Posterior cingulate gyrus (tissue), 11 donors: ENCODE measurements around the gene FAAH2.
"Not testable (repeated sequence)": the region's sequence is repeated elsewhere in the genome, so short reads cannot be mapped to it uniquely, and the experiment has no call there.

Experiments
- DNase-seq, 10 donors: peaks; one replicate each; pipeline versions ENCODE4 v3.0.0 to v3.0.0-alpha.2; 2020 to 2021; ENCODE audit warnings: mixed read lengths in 3 of 10
- intact Hi-C: fragments of 100-400 bp; cut with DNase I; formaldehyde crosslinking; loops from one replicate; pipeline ENCODE4 v1.15.1; 2023

Gene FAAH2

DNA sequence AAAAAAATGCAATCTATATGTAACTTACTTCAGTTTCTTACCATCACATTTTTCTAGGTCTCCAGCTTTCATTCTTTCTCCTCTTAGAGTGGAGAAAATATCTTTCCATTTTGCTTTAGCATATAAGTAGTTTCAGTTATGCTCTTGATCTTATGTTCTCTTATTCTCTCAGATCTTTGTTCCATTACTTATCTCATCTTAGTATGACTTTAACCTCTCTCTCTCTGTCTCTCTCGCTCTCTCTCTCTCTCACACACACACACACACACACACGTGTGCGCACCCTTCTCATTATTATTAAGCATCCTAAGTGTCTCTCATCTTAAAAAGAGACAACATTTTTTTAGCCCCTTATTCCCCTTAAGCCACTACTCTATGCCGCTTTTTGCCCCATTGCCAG, 92.8 kb downstream of the FAAH2 start:
- no peak for DNase-seq
- intact Hi-C loops: no loop called here

DNA sequence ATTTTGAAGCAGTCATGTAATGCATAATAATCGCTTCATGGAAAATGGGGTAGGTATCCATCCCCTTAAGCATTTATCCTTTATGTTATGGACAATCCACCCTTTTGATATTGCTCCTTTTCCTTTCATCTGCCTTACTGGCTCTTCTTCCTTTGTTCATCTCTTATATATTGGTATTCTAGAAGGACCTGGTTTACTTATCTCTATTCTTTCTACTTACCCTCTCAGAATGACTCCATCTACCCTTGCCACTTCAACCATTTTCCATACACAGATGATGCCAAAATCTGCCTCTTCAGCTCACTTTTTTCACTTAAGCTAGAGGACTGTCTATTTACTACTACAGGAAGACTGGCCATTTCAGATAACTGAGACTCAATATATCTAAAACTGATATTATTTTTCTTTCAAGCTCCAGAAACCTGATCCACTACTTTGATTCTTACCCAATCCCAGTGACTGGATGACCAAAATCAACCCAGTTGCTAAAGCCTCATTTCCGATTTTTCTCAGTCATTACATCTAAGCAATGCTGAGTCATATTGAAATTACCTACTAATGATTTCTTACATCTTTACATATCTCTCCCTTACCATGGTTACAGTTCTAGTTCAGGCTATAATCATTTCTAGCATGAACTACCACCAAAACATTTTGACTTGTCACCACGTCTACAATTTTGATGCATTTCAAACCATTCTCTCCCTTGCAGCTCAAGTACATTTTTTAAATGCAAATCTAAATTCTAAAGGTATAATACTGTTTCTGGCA, 93.7 kb downstream of the FAAH2 start:
- DNase-seq: no peak
- intact Hi-C loops: no loop called here

DNA sequence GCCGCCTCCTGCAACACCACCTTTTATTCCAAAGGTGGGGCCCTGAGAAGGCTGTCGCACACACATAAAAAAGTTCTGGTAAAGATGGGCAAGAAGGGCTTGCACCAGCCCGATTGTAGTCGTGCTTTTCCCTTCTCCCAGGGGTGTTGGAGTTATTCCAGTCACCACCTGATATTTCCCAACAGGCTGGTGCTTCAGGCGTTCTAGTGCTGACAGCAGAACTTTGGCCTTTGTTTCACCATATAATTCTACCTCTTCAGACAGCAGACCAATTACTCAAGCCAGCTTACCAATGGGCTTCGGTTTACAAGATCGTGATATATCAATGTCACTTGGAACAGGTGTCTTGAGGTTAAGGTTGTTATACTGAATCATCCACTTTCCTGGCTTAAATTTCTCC, 107.7 kb downstream of the FAAH2 start:
- DNase-seq, intact Hi-C loops: not testable (repeated sequence)

DNA sequence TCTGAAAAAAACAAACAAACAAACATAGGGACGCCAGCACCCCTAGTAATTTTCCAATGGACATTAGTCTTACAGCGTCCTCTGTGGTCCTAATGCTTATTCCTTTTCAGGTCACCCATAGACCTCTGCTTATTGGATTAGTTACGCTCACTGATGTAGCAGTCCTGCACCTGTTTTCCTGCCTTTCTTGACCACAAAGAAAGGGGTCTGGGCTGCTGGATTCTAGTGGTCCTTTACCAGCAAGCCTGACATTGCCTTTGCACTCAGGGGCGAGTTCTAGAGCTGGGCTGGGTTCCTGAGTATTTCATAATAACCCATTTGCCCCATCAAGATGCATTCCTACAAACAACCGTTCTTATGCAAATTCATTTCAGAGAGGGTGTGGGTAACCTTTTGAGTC, 116.7 kb downstream of the FAAH2 start:
- intact Hi-C loops, DNase-seq: not testable (repeated sequence)

DNA sequence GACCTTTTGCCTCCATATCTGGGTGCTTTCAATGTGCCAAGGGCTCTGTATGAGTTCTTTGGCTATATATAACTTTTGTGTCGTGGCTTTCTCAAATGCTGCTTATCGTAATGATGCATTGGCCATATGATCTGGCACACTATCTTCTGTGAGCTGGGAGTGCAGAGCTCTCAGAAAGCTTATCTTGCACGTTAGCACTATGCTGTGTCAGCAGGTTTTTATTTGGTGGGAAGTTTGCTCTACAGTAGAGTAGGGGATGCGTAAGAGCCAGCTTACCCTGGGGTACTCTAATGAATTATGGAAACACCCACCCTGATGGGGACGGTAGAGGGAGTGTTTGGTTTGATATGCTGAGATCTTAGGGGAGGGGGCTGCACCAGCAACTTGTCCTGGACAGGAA, 119.6 kb downstream of the FAAH2 start:
- intact Hi-C loops: no loop called here
- DNase-seq: no peak

DNA sequence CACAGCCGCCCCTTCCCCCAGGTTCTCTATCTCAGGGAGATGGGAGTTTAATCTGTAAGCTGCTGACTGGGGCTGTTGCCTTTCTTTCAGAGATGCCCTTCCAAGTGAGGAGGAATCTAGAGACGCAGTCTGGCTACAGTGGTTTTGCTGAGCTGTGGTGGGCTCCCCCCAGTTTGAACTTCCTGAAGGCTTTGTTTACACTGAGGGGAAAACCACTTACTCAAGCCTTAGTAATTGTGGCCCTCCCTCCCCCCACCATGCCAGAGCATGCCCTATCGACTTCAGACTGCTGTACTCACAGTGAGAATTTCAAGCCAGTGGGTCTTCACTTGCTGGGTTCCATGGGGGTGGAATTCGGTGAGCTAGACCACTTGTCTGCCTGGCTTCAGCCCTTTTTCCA, 131.3 kb downstream of the FAAH2 start:
- intact Hi-C loops: no loop called here
- peak in 1 of 10 donors; percentile 42 for DNase-seq

DNA sequence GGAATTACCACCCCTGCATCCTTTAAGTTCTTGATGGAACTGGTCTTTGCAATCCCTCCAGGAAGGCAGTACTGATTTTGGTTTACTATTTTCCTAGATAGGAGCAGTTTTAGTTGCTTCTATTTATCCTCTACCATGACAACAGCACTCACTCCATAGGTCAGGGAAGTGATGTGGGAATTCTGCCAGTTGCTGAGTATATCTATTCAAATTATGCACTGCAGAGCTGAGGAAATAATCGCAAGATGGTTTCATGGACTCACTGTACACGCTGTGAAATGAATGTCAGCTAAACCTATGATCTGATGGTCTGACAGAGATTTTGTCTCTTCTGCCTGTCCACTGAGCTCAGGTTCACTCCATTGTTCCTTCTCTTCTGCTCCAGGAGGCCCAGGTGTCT, 135.8 kb downstream of the FAAH2 start:
- DNase-seq: no peak
- intact Hi-C loops: no loop called here

DNA sequence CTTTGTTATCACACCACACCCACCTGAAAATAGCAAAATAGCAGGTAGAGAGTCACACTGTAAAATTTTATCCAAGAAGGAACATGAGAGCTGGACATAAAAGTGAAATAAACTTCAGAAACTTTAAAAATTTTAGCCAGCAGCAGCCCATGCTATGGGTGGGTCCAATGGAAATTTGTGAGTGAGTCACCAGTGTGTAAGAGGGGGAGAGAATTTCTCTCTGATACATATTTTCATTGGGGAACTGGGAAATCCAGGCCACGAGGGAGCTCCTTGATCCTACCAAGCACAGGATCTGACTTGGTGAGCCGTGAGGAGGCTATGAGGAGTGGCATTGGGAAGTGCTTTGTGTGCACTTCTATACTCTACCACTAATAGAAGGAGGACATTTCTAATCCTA, 136.3 kb downstream of the FAAH2 start:
- intact Hi-C loops: no loop called here
- no peak for DNase-seq

DNA sequence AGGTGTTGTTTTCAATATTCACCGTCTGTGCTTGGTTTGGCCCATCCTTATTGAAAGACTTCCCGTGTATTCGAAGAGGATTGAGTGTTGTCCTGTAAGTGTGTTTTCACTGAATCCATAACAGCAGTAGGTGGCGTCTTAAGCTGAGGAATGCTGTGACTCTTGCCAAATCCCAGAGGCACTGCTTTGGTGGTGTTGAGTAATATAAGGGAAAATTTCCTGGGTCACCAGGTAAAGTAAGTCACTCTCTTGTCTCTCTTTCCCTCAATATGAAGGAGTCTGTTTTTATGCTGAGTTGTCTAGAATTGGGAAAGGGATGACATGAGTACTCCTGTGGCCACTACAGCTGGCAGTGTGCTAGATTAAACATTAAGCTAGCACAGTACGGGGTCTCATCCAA, 158.6 kb downstream of the FAAH2 start:
- DNase-seq: no peak
- intact Hi-C loops: no loop called here

DNA sequence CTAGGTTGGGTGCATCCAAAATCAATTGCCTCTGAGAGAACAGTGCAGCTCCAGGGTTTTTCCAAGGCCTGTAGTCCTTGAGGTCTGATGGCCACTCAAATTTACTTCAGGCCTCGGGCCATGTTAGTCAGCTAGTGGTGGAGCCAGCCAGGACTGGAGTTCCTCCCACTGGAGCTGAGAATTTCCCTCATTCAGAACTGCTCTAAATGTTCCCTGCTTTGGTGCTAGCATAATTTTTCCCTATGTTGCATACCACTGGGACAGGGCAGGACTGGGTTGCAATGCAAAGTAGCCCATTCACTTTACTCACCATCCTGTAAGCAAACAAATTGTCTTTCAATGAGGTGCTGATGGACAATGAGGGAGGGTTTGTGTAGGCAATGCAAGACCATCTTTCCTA, 159.3 kb downstream of the FAAH2 start:
- intact Hi-C loops: no loop called here
- no peak for DNase-seq

DNA sequence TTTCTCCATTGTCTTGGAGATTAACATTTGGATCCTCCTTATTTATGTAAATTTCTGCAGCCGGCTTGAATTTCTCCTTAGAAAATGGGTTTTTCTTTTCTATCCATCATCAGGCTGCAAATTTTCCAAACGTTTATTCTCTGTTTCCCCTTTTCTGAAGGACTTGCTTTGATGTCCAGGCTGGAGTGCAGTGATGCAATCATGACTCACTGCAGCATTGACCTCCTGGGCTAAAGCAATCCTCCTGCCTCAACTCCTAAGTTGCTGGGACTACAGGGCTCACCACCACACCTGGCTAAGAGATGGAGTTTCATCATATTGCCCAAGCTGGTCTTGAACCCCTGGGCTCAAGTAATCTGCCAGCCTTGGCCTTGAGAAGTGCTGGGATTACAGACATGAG, 161.3 kb downstream of the FAAH2 start:
- intact Hi-C loops: no loop called here
- no peak for DNase-seq

DNA sequence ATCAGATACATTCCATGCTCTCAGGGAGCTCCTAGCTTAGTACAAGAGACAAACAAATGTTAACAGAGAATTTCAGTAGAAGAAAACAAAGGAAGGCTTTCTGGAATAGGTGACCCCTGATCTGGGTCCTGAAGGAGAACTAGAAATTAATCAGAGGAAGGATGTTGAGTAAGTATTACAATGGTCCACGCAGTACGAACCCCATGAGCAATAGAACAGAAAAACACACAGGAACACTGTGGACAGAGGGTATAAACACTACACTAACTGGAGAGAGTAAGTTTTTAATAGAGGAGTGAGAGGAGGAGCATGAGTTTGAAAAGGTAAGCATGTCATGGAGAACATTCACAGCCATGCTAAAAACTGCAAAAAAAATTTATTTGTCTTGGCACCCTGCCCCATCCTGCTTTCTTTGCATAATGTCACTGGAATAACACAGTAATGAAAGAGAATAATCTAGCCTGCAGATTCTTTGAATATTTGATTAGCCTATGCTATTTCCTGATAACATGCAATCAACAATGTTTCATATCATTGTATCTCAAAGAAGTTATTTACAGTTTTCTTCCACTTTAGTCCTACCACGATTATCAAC, 165.0 kb downstream of the FAAH2 start:
- intact Hi-C loops: no loop called here
- DNase-seq: no peak

DNA sequence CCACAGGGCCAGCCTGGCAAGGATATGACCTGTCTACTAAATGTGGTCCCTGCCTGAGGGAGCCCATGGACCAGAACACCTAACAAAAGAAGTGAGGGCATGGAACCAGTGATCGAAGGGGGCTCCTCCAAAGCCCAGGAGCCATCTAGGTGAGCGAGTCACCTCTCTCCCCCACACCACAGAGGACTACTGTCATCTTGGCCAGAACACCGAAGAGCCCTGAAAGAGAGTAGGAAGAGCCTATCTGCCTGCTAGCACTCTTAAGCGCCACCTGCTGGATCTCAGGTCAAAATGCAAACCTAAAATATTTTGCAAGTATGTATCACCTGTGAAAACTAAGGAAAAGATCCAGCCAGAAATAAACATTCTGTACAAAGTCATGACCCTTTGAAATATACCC, 167.4 kb downstream of the FAAH2 start:
- peak in 2 of 10 donors; percentile 7 to 33 for DNase-seq
- intact Hi-C loops: loop anchor here (2.0 kb wide), 1 partner anchor 297 kb away; no protein-coding TSS in a partner anchor

DNA sequence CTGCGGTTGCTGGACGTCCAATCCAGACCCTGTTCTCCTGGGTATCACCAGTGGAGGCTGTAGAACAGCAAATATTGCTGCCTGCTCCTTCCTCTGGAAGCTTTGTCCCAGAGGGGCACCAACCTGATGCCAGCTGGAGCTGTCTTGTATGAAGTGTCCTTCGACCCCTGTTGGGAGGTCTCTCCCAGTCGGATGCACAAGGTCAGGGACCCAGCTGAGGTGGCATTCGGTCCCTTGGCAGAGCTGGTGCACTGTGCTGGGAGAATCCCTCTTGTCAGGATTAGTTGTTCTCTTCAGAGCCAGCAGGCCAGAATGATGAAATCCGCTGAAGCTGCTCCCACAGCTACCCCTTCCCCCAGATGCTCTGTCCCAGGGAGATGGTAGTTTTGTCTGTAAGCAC, 195.0 kb downstream of the FAAH2 start:
- DNase-seq: no peak

DNA sequence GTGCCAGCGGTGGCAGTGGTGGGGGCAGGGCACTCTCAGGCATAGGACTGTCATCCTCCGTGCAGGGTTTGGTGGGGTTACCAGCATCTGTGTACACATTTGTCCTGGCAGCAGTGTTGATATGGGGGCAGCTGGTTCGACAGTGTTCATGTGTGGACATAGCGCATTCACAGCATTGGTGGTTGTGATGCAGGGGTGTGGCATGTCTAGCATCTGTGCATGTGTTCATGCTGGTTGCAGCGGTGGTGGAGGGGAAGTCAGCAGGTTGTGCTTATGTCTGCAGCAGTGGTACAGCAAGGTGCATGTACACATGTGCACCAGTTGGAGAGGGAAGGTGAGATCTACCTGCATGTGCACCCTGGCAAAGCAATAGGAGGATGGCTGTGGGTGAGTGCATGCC, 230.0 kb downstream of the FAAH2 start:
- intact Hi-C loops: no loop called here
- peak in 2 of 10 donors; percentile 52 to 53 for DNase-seq

More for the DNA sequence above, 195.0 kb downstream of the FAAH2 start:
- intact Hi-C loops: no loop called here

DNA sequence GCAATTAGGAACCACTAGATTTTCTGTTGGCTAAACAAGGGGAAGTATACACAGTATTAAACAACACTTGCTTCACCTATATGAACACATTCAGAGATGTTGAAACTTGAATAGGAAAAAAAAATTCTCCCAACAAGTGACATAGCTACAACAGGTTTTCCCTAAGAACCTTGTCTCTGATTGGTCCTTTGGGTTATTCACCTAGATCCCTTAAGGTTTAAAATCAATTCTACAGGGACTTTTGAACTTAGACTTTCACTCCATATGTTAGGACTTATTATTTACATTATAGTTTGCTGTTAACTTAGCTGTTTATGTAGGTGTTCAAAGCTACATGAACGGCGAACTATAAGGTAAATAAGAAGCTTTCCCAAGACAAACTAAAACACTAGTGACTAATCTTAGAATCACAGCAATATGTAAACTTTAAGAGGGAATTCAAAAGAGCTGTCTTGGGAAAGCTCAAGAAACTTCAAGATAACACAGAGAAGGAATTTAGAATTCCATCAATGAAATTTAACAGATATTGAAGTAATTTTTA, 233.1 kb downstream of the FAAH2 start:
- DNase-seq: no peak
- intact Hi-C loops: no loop called here

DNA sequence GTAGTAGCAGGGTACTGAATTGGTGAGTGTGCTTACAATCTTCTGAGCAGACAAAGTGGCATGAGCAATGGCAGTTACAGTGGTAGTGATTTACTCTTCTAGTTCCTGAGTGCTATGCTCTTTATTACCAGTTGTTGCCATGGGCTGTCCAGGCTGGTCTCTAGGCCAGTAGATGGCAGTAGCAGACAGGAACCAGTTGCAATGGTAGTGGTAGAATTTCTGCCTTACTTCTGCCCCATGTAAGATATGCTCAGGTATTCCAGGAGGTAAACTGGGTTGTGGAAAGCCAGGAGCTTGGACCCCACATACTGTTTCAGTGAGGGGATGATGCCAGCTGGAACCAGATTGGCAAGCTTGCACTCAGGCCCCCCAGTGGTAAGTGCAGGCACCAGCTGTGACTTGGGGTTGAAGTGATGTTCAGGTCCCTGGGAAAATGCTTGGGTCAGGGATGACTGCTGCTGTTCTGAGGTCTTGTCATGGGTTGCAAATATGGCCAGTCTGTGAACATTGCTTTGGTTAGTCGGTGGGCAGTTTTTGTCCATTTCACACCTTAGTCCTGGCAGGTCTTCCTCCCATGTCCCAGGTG, 242.3 kb downstream of the FAAH2 start:
- intact Hi-C loops: no loop called here

More for the DNA sequence above, 242.3 kb downstream of the FAAH2 start:
- DNase-seq: peak in 1 of 10 donors; percentile 29
